ENCODE measurements around the gene ZNF507. TPM values are rescaled to one million over a fixed set of nuclear protein-coding genes. Genes with fewer than 3 reads are reported as not detected.
A peak's percentile ranks its signal among the peaks of the same experiment; 100 is the strongest.

ZNF507 gene
- total RNA-seq, 3 donors from 2014 or later: 18.4 to 29.5 (median 21.6) TPM

GRCh38 chr19:32333227-32333626, 12.2 kb upstream of the ZNF507 start:
- no peaks in the 10 kb centered on the region for H3K9me3 ChIP-seq
- ATAC-seq: no peak
- TF ChIP-seq, protein P1, sequence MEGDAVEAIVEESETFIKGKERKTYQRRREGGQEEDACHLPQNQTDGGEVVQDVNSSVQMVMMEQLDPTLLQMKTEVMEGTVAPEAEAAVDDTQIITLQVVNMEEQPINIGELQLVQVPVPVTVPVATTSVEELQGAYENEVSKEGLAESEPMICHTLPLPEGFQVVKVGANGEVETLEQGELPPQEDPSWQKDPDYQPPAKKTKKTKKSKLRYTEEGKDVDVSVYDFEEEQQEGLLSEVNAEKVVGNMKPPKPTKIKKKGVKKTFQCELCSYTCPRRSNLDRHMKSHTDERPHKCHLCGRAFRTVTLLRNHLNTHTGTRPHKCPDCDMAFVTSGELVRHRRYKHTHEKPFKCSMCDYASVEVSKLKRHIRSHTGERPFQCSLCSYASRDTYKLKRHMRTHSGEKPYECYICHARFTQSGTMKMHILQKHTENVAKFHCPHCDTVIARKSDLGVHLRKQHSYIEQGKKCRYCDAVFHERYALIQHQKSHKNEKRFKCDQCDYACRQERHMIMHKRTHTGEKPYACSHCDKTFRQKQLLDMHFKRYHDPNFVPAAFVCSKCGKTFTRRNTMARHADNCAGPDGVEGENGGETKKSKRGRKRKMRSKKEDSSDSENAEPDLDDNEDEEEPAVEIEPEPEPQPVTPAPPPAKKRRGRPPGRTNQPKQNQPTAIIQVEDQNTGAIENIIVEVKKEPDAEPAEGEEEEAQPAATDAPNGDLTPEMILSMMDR (IDR thresholded peaks at IDR 0.05): no peak
- intact Hi-C loops (cut with DNase I, micrococcal nuclease): no loop called here
- H3K36me3 ChIP-seq (ENCODE audit: low read depth): no peaks in the 10 kb centered on the region
- no peak for DNase-seq
- H3K4me1 ChIP-seq (ENCODE audit: low read depth): no peaks in the 10 kb centered on the region
- H3K4me3 ChIP-seq: no peak overlapping the region

DNA sequence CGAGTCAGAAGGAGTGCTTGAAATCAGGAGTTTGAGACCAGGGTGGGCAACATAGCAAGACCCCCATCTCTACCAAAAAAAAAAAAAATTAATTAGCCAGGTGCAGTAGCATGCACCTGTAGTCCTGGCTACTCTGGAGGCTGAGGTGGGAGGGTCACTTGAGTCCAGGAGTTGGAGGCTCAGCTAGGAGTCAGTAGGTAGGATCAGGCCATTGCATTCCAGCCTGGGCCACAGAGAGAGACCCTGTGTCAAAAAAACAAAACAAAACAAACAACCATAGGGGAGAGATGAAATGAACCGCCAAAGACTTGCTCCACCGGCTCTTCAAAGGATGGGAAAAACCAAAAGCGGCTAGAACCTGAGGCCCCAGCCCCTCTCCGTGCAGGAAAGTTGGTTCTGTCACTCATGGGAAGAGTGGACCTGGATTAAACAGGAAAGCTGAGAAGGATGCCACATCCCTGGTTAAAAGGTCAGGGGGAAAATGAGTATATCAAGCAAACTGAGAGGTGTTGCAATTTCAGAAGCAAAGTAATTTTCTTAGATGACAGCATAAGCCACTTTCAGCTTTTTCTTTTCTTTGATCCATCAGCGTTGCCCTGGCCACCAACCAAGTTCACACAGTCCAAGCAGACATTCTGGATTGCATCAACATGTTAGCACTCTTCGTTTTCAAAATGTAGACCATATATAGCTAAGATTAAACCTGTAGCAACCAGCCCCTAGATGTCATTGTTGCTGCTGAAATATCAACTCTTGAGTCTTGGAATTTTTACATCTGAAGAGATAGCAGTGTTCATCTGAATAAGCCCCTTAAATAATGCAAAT, 8.9 kb upstream of the ZNF507 start:
- TF ChIP-seq, protein P1 (IDR thresholded peaks at IDR 0.05): no peak
- intact Hi-C loops (cut with DNase I, micrococcal nuclease): no loop called here
- no peak for DNase-seq
- H3K4me1 ChIP-seq (ENCODE audit: low read depth): no peaks in the 10 kb centered on the region
- no peak for ATAC-seq
- no peaks in the 10 kb centered on the region for H3K36me3 ChIP-seq (ENCODE audit: low read depth)
- H3K4me3 ChIP-seq: no peak overlapping the region
- no peaks in the 10 kb centered on the region for H3K9me3 ChIP-seq

- intact Hi-C loops (cut with DNase I, micrococcal nuclease): no loop called here
- ATAC-seq (no peak), DNase-seq (no peak)
- H3K4me1 ChIP-seq (ENCODE audit: low read depth): no peaks in the 10 kb centered on the region
- no peak overlapping the region for H3K4me3 ChIP-seq
- TF ChIP-seq, protein P1 (IDR thresholded peaks at IDR 0.05): no peak
- H3K9me3 ChIP-seq: no peaks in the 10 kb centered on the region
- H3K36me3 ChIP-seq (ENCODE audit: low read depth): no peaks in the 10 kb centered on the region
Measured at GRCh38 chr19:32337084-32337808, 8.2 kb upstream of the ZNF507 start.

DNA sequence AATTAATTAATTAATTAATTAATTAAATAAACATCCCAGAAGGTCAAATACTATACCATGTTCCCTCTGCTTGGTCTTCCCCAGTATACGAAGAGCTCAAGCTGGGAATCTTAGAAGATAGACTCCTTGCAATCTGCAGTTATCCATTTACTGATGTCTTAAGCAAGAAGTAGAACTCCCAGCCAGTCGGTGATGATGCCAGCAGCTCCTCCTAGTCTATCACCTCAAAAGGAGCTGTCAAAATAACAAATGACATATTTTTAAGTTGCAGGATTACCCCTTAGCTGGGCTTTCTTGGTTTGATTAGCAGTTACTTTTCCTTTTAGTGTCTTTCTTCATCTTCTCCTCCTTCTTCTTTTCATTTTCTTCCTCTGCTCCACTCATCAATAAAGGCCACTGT, 6.0 kb upstream of the ZNF507 start:
- Histone ChIP-seq H3K36me3 (ENCODE audit: low read depth) (no peaks in the 10 kb centered on the region), H3K4me1 (ENCODE audit: low read depth) (no peaks in the 10 kb centered on the region), H3K4me3 (no peak overlapping the region), H3K9me3 (no peaks in the 10 kb centered on the region)
- intact Hi-C loops (cut with DNase I, micrococcal nuclease): no loop called here
- ATAC-seq (no peak), DNase-seq (no peak)
- TF ChIP-seq, protein P1 (IDR thresholded peaks at IDR 0.05): no peak

- DNase-seq: peak in 2 of 3 donors; percentile 79 to 83
- no peaks in the 10 kb centered on the region for H3K4me1 ChIP-seq (ENCODE audit: low read depth)
- no peak overlapping the region for H3K4me3 ChIP-seq
- H3K36me3 ChIP-seq (ENCODE audit: low read depth): no peaks in the 10 kb centered on the region
- ATAC-seq: peak; percentile 86
- TF ChIP-seq, protein P1 (IDR thresholded peaks at IDR 0.05): peak; percentile 87
- intact Hi-C loops (cut with DNase I, micrococcal nuclease): no loop called here
- H3K9me3 ChIP-seq: no peaks in the 10 kb centered on the region
Measured at GRCh38 chr19:32339988-32340874, 5.2 kb upstream of the ZNF507 start.

All from mucosa of descending colon (tissue), 3 donors.